MM.1S (cell line): ENCODE measurements around the gene KDM4C.

Experiments used
- EZH2 ChIP-seq: fragments of 300-600 bp; sonication (generic); optimal IDR thresholded peaks from 2 replicates; pipeline ENCODE3; 2017; ENCODE audit warnings: low read depth, mild to moderate bottlenecking, antibody characterized with exemption, low read length, mixed read lengths
- EZH2phosphoT487 ChIP-seq: fragments of 300-600 bp; sonication (generic); IDR thresholded peaks from 2 replicates; pipeline ENCODE4 v1.6.1; 2018; ENCODE audit warnings: antibody characterized with exemption, low read length
- TF ChIP-seq, protein P1 (sequence below): fragments of 300-600 bp; sonication (generic); IDR thresholded peaks from 2 replicates; pipeline ENCODE4 v1.5.1; 2016; ENCODE audit warnings: antibody characterized with exemption, low read length, mixed read lengths

DNA sequence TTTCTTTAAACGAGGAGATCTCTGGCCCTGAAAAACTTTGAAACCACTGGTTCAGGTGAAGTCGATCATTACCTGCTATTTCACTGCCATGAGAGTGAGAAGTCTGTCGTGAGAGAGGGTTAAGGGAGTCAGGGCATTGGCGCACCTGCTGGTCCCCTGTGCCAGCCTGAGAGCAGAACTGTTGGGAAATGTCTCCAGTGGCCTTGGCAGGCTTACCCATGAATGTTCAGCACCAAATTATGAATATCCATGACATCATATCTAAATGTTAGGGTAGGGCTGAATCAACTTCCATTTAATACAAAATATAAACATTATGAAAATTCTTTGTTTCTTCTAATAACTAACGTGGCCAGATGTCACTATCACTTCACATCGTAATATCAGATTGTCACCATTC lies 379.3 kb downstream of the KDM4C start:
- TF ChIP-seq, protein P1, sequence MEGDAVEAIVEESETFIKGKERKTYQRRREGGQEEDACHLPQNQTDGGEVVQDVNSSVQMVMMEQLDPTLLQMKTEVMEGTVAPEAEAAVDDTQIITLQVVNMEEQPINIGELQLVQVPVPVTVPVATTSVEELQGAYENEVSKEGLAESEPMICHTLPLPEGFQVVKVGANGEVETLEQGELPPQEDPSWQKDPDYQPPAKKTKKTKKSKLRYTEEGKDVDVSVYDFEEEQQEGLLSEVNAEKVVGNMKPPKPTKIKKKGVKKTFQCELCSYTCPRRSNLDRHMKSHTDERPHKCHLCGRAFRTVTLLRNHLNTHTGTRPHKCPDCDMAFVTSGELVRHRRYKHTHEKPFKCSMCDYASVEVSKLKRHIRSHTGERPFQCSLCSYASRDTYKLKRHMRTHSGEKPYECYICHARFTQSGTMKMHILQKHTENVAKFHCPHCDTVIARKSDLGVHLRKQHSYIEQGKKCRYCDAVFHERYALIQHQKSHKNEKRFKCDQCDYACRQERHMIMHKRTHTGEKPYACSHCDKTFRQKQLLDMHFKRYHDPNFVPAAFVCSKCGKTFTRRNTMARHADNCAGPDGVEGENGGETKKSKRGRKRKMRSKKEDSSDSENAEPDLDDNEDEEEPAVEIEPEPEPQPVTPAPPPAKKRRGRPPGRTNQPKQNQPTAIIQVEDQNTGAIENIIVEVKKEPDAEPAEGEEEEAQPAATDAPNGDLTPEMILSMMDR: no peak
- TF ChIP-seq EZH2 (no peak), EZH2phosphoT487 (no peak)
